ENCODE data around the gene ADD3. TPM values are rescaled to one million over a fixed set of nuclear protein-coding genes. Genes with fewer than 3 reads are reported as not detected.

Gene ADD3
- total and polyA plus RNA-seq, 2 donors (not counting 3 experiments of a cell fraction or from before 2014, with no cell fraction given) = 14.9 to 55.2 TPM

- POLR2A ChIA-PET = no interaction called here
- no peaks in the 10 kb centered on the region for H3K79me2 ChIP-seq (ENCODE audit: control insufficient read depth, insufficient read depth, low read length)
- DNase-seq (ENCODE audit: low read depth, low spot score) = no peak
- H3K4me2 ChIP-seq (ENCODE audit: insufficient read depth, low read length) = no peak overlapping the region
- no peak for FAIRE-seq
- no peak overlapping the region for H2AFZ ChIP-seq (ENCODE audit: low read depth, low read length)
- dilution Hi-C loops (cut with MboI; ENCODE audit: extremely low pct_ligation_motif_present, low sequenced_read_pairs) = no loop called here
- H3K27ac ChIP-seq (ENCODE audit: insufficient read depth, low read depth, low read length) = no peak overlapping the region
- H3K36me3 ChIP-seq (ENCODE audit: control insufficient read depth in 2 of 2, extremely low read depth in 1 of 2, insufficient read depth in 2 of 2, low read length in 2 of 2) = no peaks in the 10 kb centered on the region
- no peak overlapping the region for H3K4me3 ChIP-seq (replicated peaks in 1 of 3; ENCODE audit: insufficient read depth in 1 of 3, low read depth in 1 of 3, low read length in 3 of 3)
- no peaks in the 10 kb centered on the region for H3K9me1 ChIP-seq (replicated peaks; ENCODE audit: control insufficient read depth, extremely low read depth, insufficient read depth, low read length)
- no peaks in the 10 kb centered on the region for H3K9me3 ChIP-seq (replicated peaks; ENCODE audit: control insufficient read depth, insufficient read depth, low read length)
- intact Hi-C loops (cut with micrococcal nuclease) = no loop called here
- H3K9ac ChIP-seq (replicated peaks; ENCODE audit: extremely low read depth, insufficient read depth, low read length) = no peak overlapping the region
- H3K4me1 ChIP-seq (ENCODE audit: control insufficient read depth, extremely low read depth, insufficient read depth, low read length) = peaks cover 5% of the 10 kb centered on the region
- BruUV-seq (replicated peaks) = no TSS peak
- TF ChIP-seq GATA2 (IDR thresholded peaks at IDR 0.05; ENCODE audit: insufficient read depth, insufficient read length, low read depth, low read length) (no peak), POLR2A (IDR thresholded peaks at IDR 0.05; ENCODE audit: low read depth, low read length) (no peak), JUN (IDR thresholded peaks at IDR 0.05; ENCODE audit: borderline replicate concordance, insufficient read depth, insufficient read length, low read depth) (no peak), POLR2AphosphoS5 (IDR thresholded peaks at IDR 0.05; ENCODE audit: insufficient read depth, low read depth, low read length) (no peak), MYC (IDR thresholded peaks at IDR 0.05; ENCODE audit: low read depth, low read length) (no peak), EZH2 (IDR thresholded peaks at IDR 0.05; ENCODE audit: borderline replicate concordance, low read depth, low read length, severe bottlenecking) (no peak), FOS (IDR thresholded peaks at IDR 0.05; ENCODE audit: borderline replicate concordance, insufficient read depth, low read length) (no peak), MAX (IDR thresholded peaks at IDR 0.05; ENCODE audit: insufficient read depth, insufficient read length) (no peak)
- CTCF ChIA-PET = interaction anchor here (0.7 to 2.1 kb wide), 3 partner anchors 13 to 211 kb away, joined by 3 to 8 read pairs (median 3); no protein-coding TSS in a partner anchor
- no peaks in the 10 kb centered on the region for H4K20me1 ChIP-seq (replicated peaks; ENCODE audit: control insufficient read depth, extremely low read depth, insufficient read depth, low read length)
- H3K27me3 ChIP-seq (ENCODE audit: control insufficient read depth in 2 of 2, insufficient read depth in 2 of 2, low read length in 2 of 2) = no peaks in the 10 kb centered on the region
These were observed 87.0 kb downstream of the ADD3 start for GRCh38 chr10:110094786-110095185.
